CD4-positive, alpha-beta T cell treated with Interleukin-4 for 4 hours (primary cell): Measurements from ENCODE around the gene KCNQ1.

Source experiments
- DNase-seq: peaks from one replicate; pipeline ENCODE4 v3.0.0-alpha.2; 2020

The KCNQ1 gene

DNA sequence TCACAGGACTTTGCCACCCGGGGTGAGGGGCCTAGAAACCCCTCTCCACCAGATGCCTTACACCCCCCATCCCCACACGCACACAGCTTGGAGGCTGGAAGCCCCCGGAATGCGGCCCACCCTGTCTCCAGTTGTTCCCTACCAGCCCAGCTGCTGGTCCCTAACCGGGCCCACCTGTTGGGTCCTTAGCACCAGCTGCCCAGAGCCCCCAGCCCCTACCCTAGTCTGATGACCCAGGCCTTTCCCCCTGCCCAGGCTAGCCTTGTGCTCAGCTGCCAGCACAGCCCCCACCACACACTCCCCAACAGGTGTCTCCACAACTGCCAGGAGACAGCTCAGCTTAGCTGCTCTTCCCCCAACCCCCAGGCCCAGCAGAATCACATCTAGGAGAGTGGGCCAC, 373.7 kb downstream of the KCNQ1 start:
- no peak for DNase-seq

DNA sequence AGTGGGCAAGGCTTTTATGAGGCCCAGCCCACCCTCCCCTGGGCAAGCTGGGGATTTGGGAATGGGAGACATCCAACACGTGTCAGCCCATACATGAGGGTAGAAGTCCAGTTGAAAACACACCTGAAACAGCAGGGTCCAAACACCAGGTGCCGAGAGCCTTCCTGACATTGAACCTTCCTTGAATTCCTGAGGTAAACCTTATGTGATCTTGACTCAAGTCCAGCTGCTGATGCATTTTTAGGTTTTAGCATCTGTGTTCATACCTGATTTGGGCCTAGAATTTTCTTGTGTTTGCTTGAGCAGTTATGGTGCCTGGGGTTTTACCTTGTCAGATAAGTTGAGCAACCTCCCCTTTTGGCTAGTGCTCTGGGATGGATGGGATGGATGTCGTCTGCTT, 374.5 kb downstream of the KCNQ1 start:
- DNase-seq, result no peak

DNA sequence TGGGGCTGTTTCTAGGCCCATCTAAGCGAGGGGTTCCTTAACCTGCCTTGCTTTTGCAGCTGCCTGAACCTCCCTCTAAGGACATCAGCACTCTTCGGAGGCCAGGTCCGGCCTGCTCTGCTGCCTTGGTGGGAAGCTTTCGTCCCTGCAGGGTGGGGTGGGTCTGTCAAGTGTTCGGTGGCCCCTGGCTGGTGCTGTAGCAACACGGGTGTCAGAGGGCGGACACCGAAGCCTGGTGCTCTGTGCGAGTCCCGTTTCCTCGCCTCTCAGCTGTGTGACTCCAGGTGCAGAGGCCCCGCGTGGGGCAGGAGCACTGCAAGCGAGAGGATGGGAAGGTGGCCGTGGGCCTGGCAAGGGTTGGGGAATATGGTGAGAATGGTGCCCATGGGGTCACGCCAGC, 376.2 kb downstream of the KCNQ1 start:
- no peak for DNase-seq

DNA sequence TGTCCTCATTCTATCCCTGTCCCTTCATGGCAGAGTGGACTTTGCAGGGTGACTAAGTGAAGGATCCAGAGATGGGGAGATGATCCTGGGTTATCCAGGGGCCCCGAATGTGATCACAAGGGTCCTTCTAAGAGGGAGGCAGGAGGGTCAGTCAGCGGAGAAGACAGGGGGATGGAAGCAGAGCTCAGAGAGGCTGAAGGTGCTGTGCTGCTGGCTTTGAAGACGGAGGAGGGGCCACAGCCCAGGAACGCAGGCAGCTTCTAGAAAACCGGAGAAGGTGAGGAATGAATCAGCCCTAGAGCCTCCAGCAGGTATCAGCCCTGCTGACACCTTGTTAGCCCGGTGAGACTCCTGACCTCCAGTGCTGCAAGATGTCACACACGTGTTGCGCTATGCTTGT, 377.1 kb downstream of the KCNQ1 start:
- no peak for DNase-seq

DNA sequence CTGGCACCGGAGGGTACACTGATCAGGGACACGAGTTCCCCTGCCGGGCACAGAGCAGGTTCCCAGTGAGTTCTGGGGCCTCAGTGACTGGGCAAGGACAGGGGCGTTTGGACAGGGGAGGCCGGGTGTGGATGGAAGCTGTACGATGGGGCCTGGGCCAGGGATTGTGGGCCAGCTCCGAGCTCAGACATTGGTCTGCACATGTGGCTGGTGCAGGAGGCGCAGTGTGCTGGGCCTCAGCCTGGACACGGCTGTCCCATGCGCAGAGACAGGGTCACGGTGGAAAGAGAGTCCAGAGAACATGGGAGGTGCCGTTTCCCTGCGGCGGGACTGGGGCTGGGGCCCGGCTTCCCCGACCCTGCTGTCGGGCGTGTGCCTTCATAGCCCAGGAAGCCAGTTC, 380.0 kb downstream of the KCNQ1 start:
- no peak for DNase-seq

DNA sequence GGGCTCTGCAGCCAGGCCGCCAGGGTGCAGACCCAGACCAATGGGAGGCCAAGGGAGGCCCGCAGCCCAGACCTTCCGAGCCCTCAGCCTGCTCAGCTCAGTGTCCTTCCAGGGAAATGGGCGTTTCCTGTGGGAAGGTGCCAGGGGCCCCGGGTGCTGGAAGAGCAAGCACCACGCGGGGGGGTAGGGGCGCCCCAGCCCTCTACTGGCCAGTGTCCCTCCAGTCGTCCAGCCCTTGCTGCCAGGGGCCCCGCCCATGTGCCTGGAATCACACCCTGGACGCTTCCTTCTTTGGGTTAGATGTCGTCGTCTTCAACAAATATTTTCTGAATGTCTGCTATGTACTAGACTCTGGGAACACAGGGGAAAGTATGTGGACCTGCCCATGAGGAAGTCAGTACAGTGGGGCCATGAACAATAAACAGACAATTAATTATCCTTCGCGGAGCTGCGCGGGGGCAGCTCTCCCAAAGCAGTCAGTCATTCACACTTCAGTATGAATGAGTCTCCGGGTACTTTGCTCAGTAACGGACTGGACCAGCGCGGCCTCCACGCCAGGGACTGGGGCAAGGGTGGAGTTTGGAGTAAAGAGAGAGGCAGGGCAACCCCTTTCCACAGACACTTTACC, 380.6 kb downstream of the KCNQ1 start:
- DNase-seq, result no peak

DNA sequence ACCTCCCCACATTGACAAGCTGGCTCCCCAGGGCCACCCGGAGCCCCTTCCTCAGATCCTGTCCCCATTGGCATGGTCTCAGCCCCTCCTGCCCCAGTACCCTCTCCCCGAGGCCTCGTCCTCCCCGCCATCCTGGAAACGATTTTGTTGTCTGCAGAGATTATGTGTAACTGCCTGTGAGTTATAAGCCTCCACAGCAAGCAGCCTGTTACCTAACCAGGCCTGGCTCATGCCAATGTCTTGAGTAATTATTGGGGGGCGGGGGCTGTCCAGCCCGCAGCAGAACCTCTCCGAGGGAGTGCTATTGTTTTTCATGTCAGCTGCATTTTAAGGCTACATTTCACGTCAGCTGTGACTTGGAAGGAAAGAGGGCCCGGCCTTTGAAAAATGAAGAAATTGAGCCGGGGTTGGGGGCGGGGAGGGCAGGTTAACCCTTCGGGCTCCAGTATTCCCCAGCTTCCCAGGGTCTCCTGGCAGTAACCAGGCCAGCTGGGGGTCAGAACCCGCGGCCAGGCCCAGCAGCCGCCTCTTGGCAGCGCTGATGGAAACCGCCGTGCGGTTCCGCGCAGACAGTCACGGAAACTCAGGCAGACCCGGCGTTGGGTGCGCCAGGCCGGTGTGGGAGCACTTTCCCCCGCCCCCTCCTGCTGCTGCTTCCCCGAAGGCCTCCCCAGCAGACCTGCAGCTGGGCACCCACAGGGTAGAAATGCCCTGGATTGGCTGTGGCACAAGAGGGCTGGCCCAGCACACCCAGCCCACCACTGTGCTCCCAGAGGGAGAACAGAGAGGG, 381.3 kb downstream of the KCNQ1 start:
- DNase-seq, result no peak

DNA sequence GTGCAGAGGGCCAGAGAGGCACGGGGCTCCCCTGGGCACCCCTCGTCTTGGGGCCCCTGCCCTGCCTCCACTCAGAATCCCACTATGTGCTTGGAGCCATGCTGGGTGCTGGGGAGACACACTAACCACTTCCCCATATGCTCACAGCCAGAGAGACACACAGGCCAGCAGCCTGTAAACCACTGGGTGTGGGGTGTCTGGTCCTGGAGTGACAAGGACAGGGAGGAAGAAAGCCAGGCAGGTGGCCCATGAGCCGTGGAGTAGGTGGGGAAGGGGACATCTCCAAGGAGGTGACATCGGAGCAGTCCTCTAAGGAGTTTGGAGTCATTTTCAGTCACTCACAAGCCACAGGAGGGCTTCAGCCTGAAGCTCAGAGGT, 381.9 kb downstream of the KCNQ1 start:
- no peak for DNase-seq

DNA sequence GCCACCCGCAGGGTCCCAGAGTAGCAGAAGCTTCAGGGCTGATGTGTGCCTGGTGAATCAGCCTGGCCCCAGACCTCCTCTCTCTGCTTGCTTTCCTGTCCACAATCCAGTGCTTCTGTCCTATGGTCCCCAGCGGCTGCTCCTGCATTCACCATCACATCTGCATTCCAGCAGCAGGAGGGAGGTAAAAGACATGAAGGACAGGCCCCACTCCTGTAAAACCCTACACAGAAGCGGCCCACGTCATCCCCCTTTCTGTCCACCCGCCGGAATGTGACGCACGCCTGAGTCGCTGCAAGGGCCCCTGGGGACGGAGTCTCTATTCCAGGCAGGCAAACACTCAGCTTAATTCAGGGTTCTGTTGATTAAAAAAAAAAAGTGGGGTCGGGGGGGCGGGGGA, 382.4 kb downstream of the KCNQ1 start:
- DNase-seq, result no peak

DNA sequence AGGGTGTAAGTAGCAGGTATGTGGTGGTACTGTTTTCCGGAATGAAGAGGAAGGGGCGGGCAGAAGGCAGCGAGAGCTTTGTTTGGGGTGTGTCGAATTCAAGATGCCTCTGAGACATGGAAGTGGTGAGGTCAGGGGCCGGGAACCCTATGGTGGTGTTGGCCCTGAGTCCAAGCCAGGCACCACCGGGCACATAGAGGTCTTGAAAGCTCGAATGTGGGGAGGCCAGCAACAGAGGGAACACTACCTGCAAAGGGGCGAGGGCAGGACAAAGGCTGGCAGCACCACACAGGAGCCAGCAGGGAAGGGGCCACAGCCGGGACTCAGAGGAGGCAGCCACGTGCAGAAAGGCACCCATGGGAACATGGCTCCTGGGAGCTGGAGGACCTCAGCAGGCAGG, 383.0 kb downstream of the KCNQ1 start:
- no peak for DNase-seq

DNA sequence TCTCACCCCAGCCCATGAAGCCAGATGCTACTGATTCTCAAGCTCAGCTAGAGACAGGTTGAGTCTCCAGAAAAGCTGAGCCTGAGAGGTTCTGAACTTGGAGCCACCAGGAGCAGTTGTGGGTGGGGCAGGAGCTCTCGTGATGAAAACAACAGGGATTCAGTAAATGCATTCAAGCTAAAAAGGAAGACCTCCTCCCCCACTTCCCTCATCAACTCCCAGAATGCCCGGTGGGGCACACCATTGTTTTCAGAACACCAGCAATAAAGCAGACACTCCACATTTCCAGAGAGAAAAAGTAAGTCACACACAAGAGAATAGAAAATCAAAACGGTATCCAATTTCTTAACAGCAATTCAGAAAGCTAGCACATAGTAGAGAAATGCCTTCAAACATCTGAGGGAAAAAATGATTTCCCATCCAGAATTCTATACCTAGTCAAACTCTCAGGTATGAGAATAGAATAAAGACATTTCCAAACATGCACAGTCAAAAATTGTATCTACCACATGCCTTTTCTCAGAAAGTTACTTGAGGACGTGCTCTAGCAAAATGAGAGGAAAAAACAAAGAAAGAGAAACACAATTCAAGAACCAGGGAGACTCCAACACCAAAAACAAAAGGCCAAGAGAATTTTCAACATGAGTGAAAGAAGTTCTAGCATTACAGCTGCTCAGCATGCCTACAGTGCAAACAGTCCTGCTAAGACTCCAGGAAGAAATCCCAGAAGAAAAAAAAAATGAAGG, 383.9 kb downstream of the KCNQ1 start:
- DNase-seq, result no peak

DNA sequence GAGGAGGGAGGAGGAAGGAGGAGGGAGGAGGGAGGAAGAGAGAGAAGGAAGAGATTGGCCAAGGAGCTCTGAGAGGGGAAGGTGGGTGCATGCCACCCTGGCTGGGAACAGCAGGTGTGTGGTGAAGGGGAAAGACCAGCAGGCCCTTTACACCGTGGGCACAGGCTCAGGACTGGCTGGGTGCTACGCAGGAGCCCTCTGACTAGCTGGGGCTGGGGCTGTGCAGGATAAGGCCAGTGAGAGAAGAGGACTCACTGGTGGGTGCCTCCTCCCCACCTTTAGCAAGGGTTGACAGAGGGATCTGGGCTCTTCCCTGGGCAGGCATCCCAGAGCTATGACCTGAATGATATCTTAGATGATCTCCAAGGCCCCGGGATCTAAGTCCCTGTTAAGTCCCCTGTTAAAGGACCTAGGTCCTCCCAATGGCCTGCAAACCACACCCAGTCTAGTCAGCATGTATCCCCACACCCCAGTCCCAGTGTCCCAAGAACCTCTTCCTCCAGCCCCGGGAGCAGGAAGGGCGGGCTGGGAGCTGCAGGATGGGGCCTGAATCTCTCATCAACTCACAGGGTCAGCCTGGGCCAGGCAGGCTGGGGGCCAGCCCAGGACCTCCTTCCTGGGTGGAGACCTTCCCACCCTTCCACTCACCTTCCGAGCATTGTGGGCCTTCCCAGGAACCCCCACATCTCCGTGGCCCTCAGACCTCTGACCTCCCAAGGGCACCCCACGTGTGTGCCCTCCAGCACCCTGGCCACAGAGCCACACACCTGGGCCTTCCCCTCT, 385.4 kb downstream of the KCNQ1 start:
- no peak for DNase-seq

DNA sequence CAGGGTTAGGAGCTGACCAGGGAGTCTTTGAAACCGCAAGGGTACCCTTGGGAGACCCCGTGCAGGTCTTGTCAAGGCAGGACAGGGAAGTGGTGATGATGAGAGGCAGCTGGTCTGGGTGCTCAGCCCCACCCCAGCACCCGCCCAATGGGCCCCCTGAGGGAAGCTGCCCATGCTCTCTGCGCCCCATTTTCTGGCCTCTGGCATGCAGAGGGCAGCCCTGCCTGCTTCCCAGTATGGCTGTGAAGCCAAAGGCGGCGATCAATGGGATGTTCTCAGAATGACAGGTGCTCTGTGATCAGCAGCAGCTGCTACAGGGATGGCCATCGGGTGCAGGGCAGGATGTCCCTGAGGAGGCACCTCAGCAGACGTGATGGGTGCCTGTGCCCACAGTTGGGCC, 386.1 kb downstream of the KCNQ1 start:
- no peak for DNase-seq

DNA sequence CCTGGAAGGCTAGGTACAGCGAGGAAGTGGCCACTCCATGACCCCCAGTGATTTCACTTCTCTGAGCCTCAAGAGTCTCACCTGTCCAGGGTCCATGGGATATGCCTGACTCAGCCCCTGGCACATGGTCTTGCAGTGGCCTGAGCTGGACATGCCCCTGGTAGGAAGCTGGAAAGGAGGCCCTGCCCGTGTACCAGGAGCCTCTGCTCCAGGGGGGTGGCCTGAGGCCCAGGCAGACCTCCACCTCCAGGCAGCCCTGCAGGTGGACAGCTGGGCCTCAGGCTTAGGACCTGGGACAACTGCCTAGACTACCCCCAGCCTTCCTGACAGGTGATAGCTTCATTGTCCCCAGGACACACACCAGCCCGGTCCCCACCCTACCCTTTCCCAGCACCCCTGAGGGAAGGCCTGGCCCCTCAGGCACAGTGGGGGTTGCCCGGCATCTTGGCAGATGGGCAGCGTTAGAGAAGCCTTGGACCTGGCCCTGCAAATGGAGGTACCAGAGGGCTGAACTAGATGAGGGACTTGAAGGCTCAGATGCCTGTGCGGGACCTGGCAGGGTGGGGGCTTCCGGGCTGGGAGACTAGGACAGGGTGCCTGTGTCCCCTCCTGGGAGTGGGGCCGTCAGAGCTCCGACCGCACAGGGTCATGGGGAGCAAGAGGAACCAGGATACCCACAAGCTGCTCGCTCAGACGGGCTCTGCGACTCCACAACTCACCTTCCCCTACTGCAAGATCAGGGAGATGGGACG, 387.1 kb downstream of the KCNQ1 start:
- no peak for DNase-seq

DNA sequence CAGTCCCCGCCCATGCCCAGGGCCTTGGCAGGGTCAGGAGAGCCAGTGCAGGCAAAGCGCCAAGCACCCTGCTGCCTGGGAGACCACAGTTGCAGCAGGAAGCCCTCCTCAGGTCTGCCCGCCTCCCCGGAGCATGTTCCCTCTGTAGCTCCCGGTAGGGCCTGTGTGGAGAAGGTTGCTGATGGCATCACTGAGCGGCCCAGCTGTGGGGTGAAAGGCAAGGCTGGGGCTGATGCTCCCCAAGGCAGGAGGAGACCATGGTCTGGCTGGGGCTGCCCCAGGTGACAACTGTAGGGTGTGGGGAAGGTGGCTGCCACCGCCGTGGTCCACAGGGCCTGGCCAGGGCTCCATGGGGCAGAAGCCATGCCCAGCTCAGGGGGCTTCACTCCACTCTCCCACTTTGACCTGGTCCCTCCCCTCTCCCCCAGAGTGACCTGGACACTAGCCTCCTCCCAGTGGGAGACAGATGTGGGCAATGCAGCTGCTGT, 387.8 kb downstream of the KCNQ1 start:
- no peak for DNase-seq

DNA sequence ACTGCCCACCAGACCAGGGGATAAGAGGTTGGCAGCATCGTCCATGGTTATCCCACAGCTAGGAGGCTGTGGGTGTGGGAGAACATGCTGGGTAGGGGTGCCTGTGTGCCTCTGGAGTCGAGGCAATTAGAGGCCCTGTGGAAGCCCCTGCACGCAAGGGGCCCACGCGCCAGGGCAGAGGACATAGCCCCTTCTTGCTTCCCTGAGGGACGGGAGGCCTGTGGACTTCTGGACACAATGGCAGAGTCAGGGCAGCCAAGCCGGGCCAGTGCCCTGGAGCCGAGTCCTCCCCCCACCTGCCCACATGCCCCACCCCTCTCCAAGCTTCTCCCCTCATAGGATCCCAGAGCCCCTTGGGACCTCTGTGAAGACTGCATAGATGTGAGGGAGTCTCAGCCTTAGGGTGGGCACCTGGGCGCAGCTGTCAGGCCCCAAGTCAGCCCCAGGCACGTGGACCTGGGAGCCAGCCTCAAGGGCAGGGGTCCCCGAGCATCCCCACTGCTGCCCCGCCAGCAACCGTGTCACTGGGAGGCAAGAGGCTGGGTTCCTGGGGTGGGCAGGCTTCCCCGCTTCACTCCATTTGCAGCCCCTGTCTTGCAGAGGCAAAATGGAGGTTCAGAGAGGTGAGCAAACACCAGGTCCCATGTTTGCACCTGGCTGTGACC, 388.4 kb downstream of the KCNQ1 start:
- DNase-seq, result no peak

DNA sequence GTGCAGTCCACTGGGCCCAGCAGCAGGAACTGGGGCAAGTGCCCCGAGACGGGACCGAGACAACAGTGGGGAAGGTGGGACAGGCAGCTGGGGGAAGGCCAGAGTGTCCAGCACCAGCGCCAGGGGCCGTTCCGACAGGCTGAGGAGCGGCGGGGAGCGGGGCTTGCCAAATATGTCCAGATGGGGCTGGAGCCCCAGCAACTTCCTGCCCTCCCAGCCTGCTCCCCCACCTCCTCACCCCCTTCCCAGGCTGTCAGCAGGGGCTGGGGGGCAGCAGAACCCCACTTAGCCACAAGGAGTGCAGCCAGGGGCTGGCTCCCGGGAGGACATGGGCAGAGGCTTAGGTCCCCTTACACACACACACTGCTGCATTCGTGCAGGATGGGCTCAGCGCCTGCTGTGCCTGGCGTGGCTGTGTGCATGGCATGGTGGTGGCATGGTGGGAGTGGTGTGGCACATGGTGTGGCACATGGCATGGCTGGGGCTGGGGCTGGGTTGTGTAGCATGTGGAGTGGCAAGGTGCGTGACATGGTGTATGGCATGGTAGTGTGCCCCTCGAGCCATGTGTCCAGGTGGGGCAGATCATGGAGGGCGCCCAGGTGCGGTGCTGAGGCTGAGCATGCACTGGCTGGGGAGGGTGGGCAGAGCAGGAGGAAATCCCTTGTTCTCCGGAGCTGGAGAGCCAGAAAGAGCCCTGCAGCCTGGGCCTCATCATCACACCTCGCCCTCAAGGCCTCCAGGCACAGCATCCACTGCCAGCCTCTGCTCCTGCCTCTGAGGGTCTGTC, 389.1 kb downstream of the KCNQ1 start:
- DNase-seq, result no peak

DNA sequence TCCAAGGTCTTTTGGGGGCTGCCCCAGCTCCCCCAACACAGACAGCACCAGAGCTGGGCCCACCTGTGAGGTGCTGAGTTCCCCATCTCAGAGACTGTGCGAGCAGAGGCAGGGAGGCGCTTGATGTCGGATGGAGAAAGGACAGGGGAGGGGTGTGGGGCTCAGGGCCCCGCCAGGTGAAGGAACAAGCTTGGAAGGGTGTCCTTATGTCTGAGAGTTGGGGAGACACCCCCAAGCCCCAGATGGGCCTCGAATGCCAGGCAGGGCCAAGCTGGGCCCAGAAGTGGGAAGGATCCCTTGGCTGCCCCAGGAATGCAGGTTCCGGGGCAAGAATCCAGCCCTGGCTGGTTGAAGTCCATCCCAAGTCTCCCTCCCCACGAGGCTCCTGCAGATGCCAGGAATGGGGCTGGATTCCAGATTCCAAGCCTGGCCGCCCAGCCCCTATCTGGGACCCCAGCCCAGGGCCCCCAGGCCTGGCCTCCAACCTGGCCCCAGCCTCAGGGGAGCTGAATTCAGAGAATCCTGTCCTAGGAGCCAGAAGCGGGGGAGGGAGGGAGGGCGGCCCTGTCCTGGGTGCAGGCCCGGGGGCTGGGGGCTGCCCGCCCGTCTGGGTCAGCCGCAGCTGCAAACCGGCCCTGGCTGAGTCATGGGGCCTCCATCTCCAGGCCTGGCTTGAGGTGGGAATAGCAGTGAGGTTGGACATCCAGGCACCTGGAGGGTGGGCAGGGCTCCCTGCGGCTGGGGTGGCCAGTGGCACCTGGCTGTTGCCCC, 389.9 kb downstream of the KCNQ1 start:
- DNase-seq, result no peak

DNA sequence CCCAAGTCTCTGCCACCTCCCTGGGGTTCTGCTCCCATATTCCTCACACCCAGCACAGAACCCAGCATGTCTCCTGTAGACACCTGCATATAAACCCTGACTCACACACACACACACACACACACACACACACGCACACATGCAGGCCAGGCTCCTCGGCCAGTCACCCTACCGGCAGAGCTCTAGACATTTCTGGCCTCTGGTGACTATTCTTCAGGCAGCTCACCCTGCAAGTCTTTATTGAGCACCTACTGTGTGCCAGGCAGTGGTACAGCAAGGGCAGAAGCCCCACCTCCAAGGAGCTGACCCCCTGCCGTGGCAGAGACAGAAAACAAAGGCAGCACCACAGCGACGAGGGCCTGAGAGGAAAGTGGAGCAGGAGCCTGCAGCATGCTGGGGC, 390.5 kb downstream of the KCNQ1 start:
- DNase-seq, result no peak

DNA sequence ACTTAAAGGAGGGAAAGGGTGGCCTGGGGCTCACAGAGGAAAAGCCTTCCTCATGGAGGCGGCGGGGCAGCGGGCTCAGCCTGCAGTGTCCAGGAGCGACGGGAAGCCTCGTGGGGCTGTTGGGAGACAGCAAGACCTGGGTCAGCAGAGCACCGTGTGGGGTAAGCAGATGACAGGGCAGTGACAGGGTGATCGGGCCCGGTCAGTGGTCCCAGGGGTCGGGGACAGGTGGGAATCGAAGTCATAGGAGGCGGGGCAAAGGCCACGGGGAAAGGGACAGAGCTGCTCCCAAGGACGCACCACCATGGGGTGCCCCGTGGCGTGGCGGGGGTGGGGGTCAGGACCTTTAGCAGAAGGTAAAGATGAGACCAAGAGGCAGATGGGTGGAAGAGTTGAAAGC, 390.9 kb downstream of the KCNQ1 start:
- no peak for DNase-seq
